Measurements from ENCODE around the gene LTB4R2. TPM values are rescaled to one million over a fixed set of nuclear protein-coding genes. Genes with fewer than 3 reads are reported as not detected.

The LTB4R2 gene
- total and polyA plus RNA-seq, 2 of the 8 experiments (the other 6 are each of a cell fraction or from before 2014, with no cell fraction given) = 5.3 to 6.7 TPM

GRCh38 chr14:24269910-24270536 is 39.9 kb upstream of the LTB4R2 start (continued):
- no peak for TF ChIP-seq CHD7 (IDR thresholded peaks at IDR 0.05; ENCODE audit: insufficient replicate concordance, low read length)
- no peak for TF ChIP-seq ATF3 (IDR thresholded peaks at IDR 0.05; ENCODE audit: insufficient read depth, low read depth, low read length)
- TF ChIP-seq TAF7 (optimal IDR thresholded peaks at IDR 0.05; ENCODE audit: borderline replicate concordance, low read depth, low read length) = no peak
- no peak for TF ChIP-seq POU5F1 (IDR thresholded peaks at IDR 0.05; ENCODE audit: low read depth, low read length)
- TF ChIP-seq RNF2 (IDR thresholded peaks at IDR 0.05; ENCODE audit: borderline replicate concordance, low read depth, low read length, missing control alignments, poor library complexity, severe bottlenecking) = no peak
- no peak for TF ChIP-seq GABPA (IDR thresholded peaks at IDR 0.05; ENCODE audit: borderline replicate concordance, insufficient read depth, low read length)
- TF ChIP-seq SP1 (IDR thresholded peaks at IDR 0.05; ENCODE audit: low read depth, low read length) = no peak
- no peak for TF ChIP-seq E2F6 (IDR thresholded peaks at IDR 0.05)
